Neuron (in vitro differentiated cells): ENCODE measurements around the gene ABCG1.

ENCODE experiments used
- H2AFZ ChIP-seq: one replicate; pipeline ENCODE4 v1.6.1; 2013; ENCODE audit warnings: low read depth, mild to moderate bottlenecking, inconsistent platforms, low read length, moderate library complexity
- H3K27me3 ChIP-seq: one replicate; pipeline ENCODE4 v1.6.1; 2013; ENCODE audit warnings: low read length; ENCODE audit not compliant: insufficient read depth
- H3K36me3 ChIP-seq: one replicate; pipeline ENCODE4 v1.6.1; 2013; ENCODE audit warnings: low read length; ENCODE audit not compliant: insufficient read depth
- H3K4me1 ChIP-seq: one replicate; pipeline ENCODE4 v1.6.1; 2013; ENCODE audit warnings: low read length; ENCODE audit not compliant: insufficient read depth
- H3K4me3 ChIP-seq: 2 replicates; pipeline ENCODE4 v1.5.1; 2013; ENCODE audit warnings: mild to moderate bottlenecking, low read length, moderate library complexity
- H3K9me3 ChIP-seq: one replicate; pipeline ENCODE4 v1.6.1; 2013; ENCODE audit warnings: low read length

The ABCG1 gene

DNA sequence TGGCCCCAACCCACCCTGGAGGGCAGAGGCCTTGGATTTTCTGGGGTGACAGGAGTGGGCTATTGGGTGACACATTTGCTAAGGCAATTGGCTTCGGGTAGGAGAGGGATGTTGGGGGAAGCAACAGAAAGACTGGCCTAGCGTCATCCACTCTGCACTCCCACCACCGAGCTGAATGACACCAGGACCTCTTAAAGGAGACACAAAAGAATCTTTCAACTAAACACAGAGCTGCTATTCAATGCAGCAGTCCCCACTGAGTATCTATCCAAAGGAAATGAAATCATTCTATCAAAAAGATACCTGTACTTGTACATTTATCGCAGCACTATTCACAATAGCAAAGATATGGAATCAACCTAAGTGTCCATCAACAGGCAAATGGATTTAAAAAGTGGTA lies 125.7 kb downstream of the ABCG1 start:
- no peaks in the 10 kb centered on the region for H3K27me3 ChIP-seq
- no peaks in the 10 kb centered on the region for H3K9me3 ChIP-seq
- no peak overlapping the region for H2AFZ ChIP-seq
- no peaks in the 10 kb centered on the region for H3K4me1 ChIP-seq
- H3K4me3 ChIP-seq: no peak overlapping the region
- H3K36me3 ChIP-seq: no peaks in the 10 kb centered on the region

DNA sequence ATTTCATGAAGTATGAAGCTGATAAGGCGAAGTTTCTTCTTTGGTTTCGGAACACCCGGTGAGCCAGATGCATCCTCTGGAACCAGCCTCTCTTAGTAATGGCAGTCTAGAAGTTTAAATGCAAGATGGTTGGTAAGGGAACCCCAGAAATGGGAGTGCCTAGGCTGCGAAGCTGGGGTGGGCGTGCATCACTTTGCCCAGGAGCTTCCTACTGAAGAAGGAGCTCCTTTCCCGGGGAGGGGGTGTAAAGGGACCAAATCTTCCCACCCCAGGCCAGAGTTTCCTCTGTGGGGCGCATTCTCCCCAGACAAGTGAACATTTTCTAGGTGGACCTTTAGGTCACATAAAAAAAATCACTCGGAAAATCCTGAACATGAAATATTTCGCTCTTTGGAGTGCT lies 127.5 kb downstream of the ABCG1 start:
- no peaks in the 10 kb centered on the region for H3K4me1 ChIP-seq
- H3K4me3 ChIP-seq: no peak overlapping the region
- H3K27me3 ChIP-seq: no peaks in the 10 kb centered on the region
- no peak overlapping the region for H2AFZ ChIP-seq
- H3K9me3 ChIP-seq: no peaks in the 10 kb centered on the region
- H3K36me3 ChIP-seq: no peaks in the 10 kb centered on the region
